Lower leg skin (tissue), 4 donors: ENCODE results near the gene FCAR. TPM values are rescaled to one million over a fixed set of nuclear protein-coding genes. Genes with fewer than 3 reads are reported as not detected.
"Not testable (repeated sequence)": the region's sequence is repeated elsewhere in the genome, so short reads cannot be mapped to it uniquely, and the experiment has no call there.

Experiments used
- DNase-seq, 2 donors: peaks; one replicate each; pipeline ENCODE4 v3.0.0-alpha.2; 2019; ENCODE audit warnings: low spot score in 2 of 2
- H3K4me3 ChIP-seq: fragments of 200-600 bp; sonication (generic); 2 replicates; pipeline ENCODE4 v1.5.1; 2017; ENCODE audit warnings: mild to moderate bottlenecking, low read depth; ENCODE audit not compliant: poor library complexity, severe bottlenecking
- POLR2A ChIP-seq, 2 donors: fragments of 450-650 bp; IDR thresholded peaks; one replicate each; pipeline ENCODE4 v1.6.1; 2016 to 2017; ENCODE audit warnings: antibody characterized with exemption in 2 of 2, mild to moderate bottlenecking in 1 of 2, moderate library complexity in 1 of 2
- WGBS, 2 donors: methylation state at CpG; one replicate each; pipeline ENCODE4 v1.1.5; 2018; 5-methylcytosine and 5-hydroxymethylcytosine counted together
- intact Hi-C: fragments of 100-400 bp; cut with DNase I; formaldehyde crosslinking; loops from one replicate; pipeline ENCODE4 v1.15.0; 2023; ENCODE audit warnings: low total_unique reads
- total RNA-seq, 4 donors: library from RNA; depleted of rRNA; stranded (reverse); fragments of >200 nt; gene quantifications; one replicate each; pipeline ENCODE4 v1.1.0, GENCODE V29; 2016
- TF ChIP-seq, protein P1 (sequence below), 3 donors: fragments of 450-650 bp; IDR thresholded peaks; one replicate each; pipeline ENCODE4 v1.5.1; 2016; ENCODE audit warnings: antibody characterized with exemption in 3 of 3, mild to moderate bottlenecking in 3 of 3, moderate library complexity in 2 of 3

FCAR gene
- total RNA-seq, 4 donors from 2014 or later, result 1.1 TPM; not detected in 3

- H3K4me3 ChIP-seq, result no peak within 1 kb of the TSS
- DNase-seq, result no peak
- TF ChIP-seq, protein P1, sequence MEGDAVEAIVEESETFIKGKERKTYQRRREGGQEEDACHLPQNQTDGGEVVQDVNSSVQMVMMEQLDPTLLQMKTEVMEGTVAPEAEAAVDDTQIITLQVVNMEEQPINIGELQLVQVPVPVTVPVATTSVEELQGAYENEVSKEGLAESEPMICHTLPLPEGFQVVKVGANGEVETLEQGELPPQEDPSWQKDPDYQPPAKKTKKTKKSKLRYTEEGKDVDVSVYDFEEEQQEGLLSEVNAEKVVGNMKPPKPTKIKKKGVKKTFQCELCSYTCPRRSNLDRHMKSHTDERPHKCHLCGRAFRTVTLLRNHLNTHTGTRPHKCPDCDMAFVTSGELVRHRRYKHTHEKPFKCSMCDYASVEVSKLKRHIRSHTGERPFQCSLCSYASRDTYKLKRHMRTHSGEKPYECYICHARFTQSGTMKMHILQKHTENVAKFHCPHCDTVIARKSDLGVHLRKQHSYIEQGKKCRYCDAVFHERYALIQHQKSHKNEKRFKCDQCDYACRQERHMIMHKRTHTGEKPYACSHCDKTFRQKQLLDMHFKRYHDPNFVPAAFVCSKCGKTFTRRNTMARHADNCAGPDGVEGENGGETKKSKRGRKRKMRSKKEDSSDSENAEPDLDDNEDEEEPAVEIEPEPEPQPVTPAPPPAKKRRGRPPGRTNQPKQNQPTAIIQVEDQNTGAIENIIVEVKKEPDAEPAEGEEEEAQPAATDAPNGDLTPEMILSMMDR (IDR thresholded peaks at IDR 0.05), result no peak
- 36 to 55% methylated on average over 20 to 21 of the region's 22 CpGs for WGBS, 2 donors
- intact Hi-C loops, result no loop called here
Observed at GRCh38 chr19:54905803-54906511, 31.9 kb downstream of the FCAR start, which contains the start of gene NCR1. Gene NCR1 (plus strand): TSS chr19:54906148. CDS start chr19:54906188, 40 bp downstream.

- WGBS, 2 donors, result 78 to 85% methylated on average over 7 of the region's 7 CpGs
Observed at GRCh38 chr19:54906819-54907218, 32.8 kb downstream of the FCAR start.

DNA sequence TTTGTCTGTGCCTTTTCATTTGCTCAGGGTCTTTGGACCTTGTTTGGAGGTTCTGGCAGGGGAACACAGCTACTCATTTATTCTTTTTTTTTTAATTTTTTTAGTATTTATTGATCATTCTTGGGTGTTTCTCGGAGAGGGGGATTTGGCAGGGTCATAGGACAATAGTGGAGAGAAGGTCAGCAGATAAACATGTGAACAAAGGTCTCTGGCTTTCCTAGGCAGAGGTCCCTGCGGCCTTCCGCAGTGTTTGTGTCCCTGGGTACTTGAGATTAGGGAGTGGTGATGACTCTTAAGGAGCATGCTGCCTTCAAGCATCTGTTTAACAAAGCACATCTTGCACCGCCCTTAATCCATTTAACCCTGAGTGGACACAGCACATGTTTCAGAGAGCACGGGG lies 33.9 kb downstream of the FCAR start:
- intact Hi-C loops, DNase-seq, H3K4me3 ChIP-seq: not testable (repeated sequence)
- WGBS, 2 donors, result 87 to 91% methylated on average over 3 to 5 of the region's 5 CpGs

More at GRCh38 chr19:54906819-54907218, 32.8 kb downstream of the FCAR start:
- intact Hi-C loops, result no loop called here
- H3K4me3 ChIP-seq, result no peak overlapping the region
- TF ChIP-seq, protein P1 (IDR thresholded peaks at IDR 0.05), result no peak
- TF ChIP-seq POLR2A (IDR thresholded peaks at IDR 0.05), result no peak
- no peak for DNase-seq

GRCh38 chr19:54916822-54917221 lies 42.8 kb downstream of the FCAR start:
- TF ChIP-seq POLR2A (IDR thresholded peaks at IDR 0.05), result no peak
- TF ChIP-seq, protein P1 (IDR thresholded peaks at IDR 0.05), result no peak
- intact Hi-C loops, result no loop called here
- 69 to 73% methylated on average over 11 of the region's 11 CpGs for WGBS, 2 donors
- no peak for DNase-seq
- no peak overlapping the region for H3K4me3 ChIP-seq

- DNase-seq, result no peak
- 80 to 81% methylated on average over 9 of the region's 9 CpGs for WGBS, 2 donors
- intact Hi-C loops, result no loop called here
- H3K4me3 ChIP-seq, result no peak overlapping the region
- TF ChIP-seq, protein P1 (IDR thresholded peaks at IDR 0.05), result no peak
- no peak for TF ChIP-seq POLR2A (IDR thresholded peaks at IDR 0.05)
Observed at GRCh38 chr19:54918499-54918898, 44.5 kb downstream of the FCAR start.

GRCh38 chr19:54919646-54920563 lies 45.9 kb downstream of the FCAR start:
- DNase-seq, intact Hi-C loops, H3K4me3 ChIP-seq: not testable (repeated sequence)
- WGBS, 2 donors, result 37 to 59% methylated on average over 13 to 20 of the region's 24 CpGs
